CD14-positive monocyte (primary cell): ENCODE results near the gene MYO1D. TPM values are rescaled to one million over a fixed set of nuclear protein-coding genes. Genes with fewer than 3 reads are reported as not detected.

Experiments used
- DNase-seq, 3 donors: peaks; one replicate each; pipeline ENCODE4 v3.0.0-alpha.2; 2011 to 2022
- H2AFZ ChIP-seq: 2 replicates; pipeline ENCODE4 v1.6.0; 2012; ENCODE audit warnings: mild to moderate bottlenecking, low read depth, low read length, inconsistent platforms; ENCODE audit not compliant: insufficient read depth, poor library complexity, severe bottlenecking
- H3K27ac ChIP-seq, 2 donors: 1 replicate in 1 of 2; 2 replicates in 1 of 2; pipeline ENCODE4 v1.5.1; 2012 to 2013; ENCODE audit warnings: low read length in 2 of 2, control low read depth in 1 of 2, inconsistent platforms in 1 of 2, low read depth in 1 of 2, mild to moderate bottlenecking in 1 of 2
- H3K27me3 ChIP-seq, 2 donors: one replicate each; pipeline versions ENCODE4 v1.6.0 to v1.6.1; 2011 to 2013; ENCODE audit warnings: low read length in 2 of 2; ENCODE audit not compliant: control insufficient read depth in 2 of 2, insufficient read depth in 2 of 2
- H3K36me3 ChIP-seq, 2 donors: replicated peaks in 1 of 2; 1 replicate in 1 of 2; 2 replicates in 1 of 2; pipeline versions ENCODE4 v1.5.1 to v1.6.1; 2012 to 2013; ENCODE audit warnings: low read length in 2 of 2, control low read depth in 1 of 2, inconsistent platforms in 1 of 2, mild to moderate bottlenecking in 1 of 2; ENCODE audit not compliant: insufficient read depth in 2 of 2, control insufficient read depth in 1 of 2
- H3K4me1 ChIP-seq, 2 donors: 1 replicate in 1 of 2; 2 replicates in 1 of 2; pipeline versions ENCODE4 v1.5.1 to v1.6.1; 2012 to 2013; ENCODE audit warnings: low read length in 2 of 2, control low read depth in 1 of 2, inconsistent platforms in 1 of 2, mild to moderate bottlenecking in 1 of 2, moderate library complexity in 1 of 2; ENCODE audit not compliant: insufficient read depth in 2 of 2, control insufficient read depth in 1 of 2
- H3K4me2 ChIP-seq: replicated peaks from 2 replicates; pipeline ENCODE3; 2012; ENCODE audit warnings: low read length, moderate library complexity, mild to moderate bottlenecking; ENCODE audit not compliant: poor library complexity, severe bottlenecking; ENCODE audit errors: extremely low read depth
- H3K4me3 ChIP-seq, 3 experiments: fragments of 200-600 bp in 1 of 3; sonication (generic) in 1 of 3; replicated peaks in 1 of 3; 1 replicate in 2 of 3; 2 replicates in 1 of 3; pipeline ENCODE4 v1.5.1; 2011 to 2013; ENCODE audit warnings: low read length in 3 of 3, mild to moderate bottlenecking in 3 of 3, control low read depth in 2 of 3, low read depth in 2 of 3, inconsistent platforms in 1 of 3, moderate library complexity in 1 of 3
- H3K79me2 ChIP-seq: 2 replicates; pipeline ENCODE4 v1.6.0; 2012; ENCODE audit warnings: mild to moderate bottlenecking, control low read depth, inconsistent platforms, low read length, moderate library complexity; ENCODE audit not compliant: insufficient read depth
- H3K9ac ChIP-seq: 2 replicates; pipeline ENCODE4 v1.6.0; 2017; ENCODE audit warnings: low read length, mild to moderate bottlenecking; ENCODE audit not compliant: insufficient read depth, poor library complexity, severe bottlenecking
- H3K9me3 ChIP-seq, 2 donors: replicated peaks in 1 of 2; 1 replicate in 1 of 2; 2 replicates in 1 of 2; pipeline versions ENCODE4 v1.5.1 to v1.6.1; 2012 to 2013; ENCODE audit warnings: low read length in 2 of 2, control low read depth in 1 of 2; ENCODE audit not compliant: control insufficient read depth in 1 of 2, insufficient read depth in 1 of 2
- H4K20me1 ChIP-seq: 2 replicates; pipeline ENCODE4 v1.6.0; 2012; ENCODE audit warnings: mild to moderate bottlenecking, low read length, control low read depth, moderate library complexity; ENCODE audit not compliant: insufficient read depth
- H3K27ac Mint-ChIP-seq, 7 donors: one replicate each; pipeline ENCODE4 v1.8.0; 2020; ENCODE audit warnings: mild to moderate bottlenecking in 7 of 7, mixed read lengths in 7 of 7, moderate library complexity in 6 of 7, inconsistent platforms in 2 of 7
- H3K27me3 Mint-ChIP-seq, 3 donors: one replicate each; pipeline ENCODE4 v1.8.0; 2021 to 2022; ENCODE audit warnings: low read depth in 3 of 3, mild to moderate bottlenecking in 3 of 3, mixed read lengths in 3 of 3, moderate library complexity in 3 of 3, inconsistent platforms in 1 of 3
- H3K36me3 Mint-ChIP-seq, 2 donors: one replicate each; pipeline ENCODE4 v1.8.0; 2020; ENCODE audit warnings: mixed read lengths in 2 of 2, inconsistent platforms in 1 of 2, mild to moderate bottlenecking in 1 of 2
- H3K4me1 Mint-ChIP-seq: one replicate; pipeline ENCODE4 v1.8.0; 2020; ENCODE audit warnings: mild to moderate bottlenecking, mixed read lengths
- H3K4me3 Mint-ChIP-seq, 2 donors: one replicate each; pipeline ENCODE4 v1.8.0; 2020; ENCODE audit warnings: mild to moderate bottlenecking in 2 of 2, mixed read lengths in 2 of 2, moderate library complexity in 1 of 2
- H3K9me3 Mint-ChIP-seq, 7 donors: one replicate each; pipeline ENCODE4 v1.8.0; 2020 to 2022; ENCODE audit warnings: mixed read lengths in 7 of 7, mild to moderate bottlenecking in 6 of 7, moderate library complexity in 6 of 7, inconsistent platforms in 2 of 7
- WGBS: methylation state at CpG from one replicate; pipeline ENCODE4 v1.1.5; 2013; ENCODE audit warnings: missing lambda C conversion rate; ENCODE audit not compliant: insufficient coverage; 5-methylcytosine and 5-hydroxymethylcytosine counted together
- intact Hi-C, 2 donors: fragments of 100-400 bp; cut with micrococcal nuclease; formaldehyde crosslinking; loops; one replicate each; pipeline versions ENCODE4 v1.15.0 to v1.15.1; 2023
- polyA plus RNA-seq, 3 donors: library from polyadenylated mRNA; depleted of rRNA in 1 of 3; unstranded in 2 of 3; stranded (reverse) in 1 of 3; fragments of 300-500 nt in 2 of 3; fragments of >200 nt in 1 of 3; fragmentation: Illumina TruSeq in 2 of 3; gene quantifications; 1 replicate in 2 of 3; 2 replicates in 1 of 3; pipeline ENCODE4 v1.2.3, GENCODE V29; 2012 to 2021
- TF ChIP-seq, protein P1 (sequence below): fragments of 200-600 bp; IDR thresholded peaks from one replicate; pipeline ENCODE4 v1.8.0; 2022; ENCODE audit warnings: antibody characterized with exemption, mild to moderate bottlenecking

Gene MYO1D
- polyA plus RNA-seq, 3 donors, result 0.22 to 0.39 (median 0.26) TPM

DNA sequence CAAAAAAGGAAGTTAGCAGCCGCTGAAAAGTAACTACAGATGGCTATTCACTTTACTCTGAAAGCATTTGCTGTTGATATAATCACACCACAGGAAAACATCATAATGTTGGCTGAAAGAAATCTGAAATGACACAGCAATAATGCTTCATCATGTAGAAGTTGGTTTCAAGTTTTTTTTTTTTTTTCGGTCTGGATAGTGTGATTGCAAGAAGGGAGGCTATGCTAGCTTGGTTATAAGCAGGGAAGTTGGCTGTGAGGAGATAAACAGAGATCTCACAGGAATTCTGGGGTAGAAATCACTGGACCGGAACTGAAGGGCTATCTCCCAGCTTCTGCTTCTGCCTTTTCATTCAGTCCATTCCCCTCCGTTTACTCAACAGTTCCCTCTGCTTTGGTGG lies 57.9 kb downstream of the MYO1D start:
- H3K4me3 Mint-ChIP-seq, result peak overlapping the region in 1 of 2 donors; percentile 1
- peak overlapping the region in 1 of 7 donors; percentile 4 for H3K27ac Mint-ChIP-seq
- no peak for DNase-seq
- no peaks in the 10 kb centered on the region for H3K9me3 ChIP-seq
- H3K9me3 Mint-ChIP-seq, result peaks cover 0 to 3% (median 0%) of the 10 kb centered on the region in 7 donors
- TF ChIP-seq, protein P1, sequence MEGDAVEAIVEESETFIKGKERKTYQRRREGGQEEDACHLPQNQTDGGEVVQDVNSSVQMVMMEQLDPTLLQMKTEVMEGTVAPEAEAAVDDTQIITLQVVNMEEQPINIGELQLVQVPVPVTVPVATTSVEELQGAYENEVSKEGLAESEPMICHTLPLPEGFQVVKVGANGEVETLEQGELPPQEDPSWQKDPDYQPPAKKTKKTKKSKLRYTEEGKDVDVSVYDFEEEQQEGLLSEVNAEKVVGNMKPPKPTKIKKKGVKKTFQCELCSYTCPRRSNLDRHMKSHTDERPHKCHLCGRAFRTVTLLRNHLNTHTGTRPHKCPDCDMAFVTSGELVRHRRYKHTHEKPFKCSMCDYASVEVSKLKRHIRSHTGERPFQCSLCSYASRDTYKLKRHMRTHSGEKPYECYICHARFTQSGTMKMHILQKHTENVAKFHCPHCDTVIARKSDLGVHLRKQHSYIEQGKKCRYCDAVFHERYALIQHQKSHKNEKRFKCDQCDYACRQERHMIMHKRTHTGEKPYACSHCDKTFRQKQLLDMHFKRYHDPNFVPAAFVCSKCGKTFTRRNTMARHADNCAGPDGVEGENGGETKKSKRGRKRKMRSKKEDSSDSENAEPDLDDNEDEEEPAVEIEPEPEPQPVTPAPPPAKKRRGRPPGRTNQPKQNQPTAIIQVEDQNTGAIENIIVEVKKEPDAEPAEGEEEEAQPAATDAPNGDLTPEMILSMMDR, result no peak
- no peaks in the 10 kb centered on the region for H3K36me3 ChIP-seq
- H3K4me2 ChIP-seq, result no peak overlapping the region
- no peak overlapping the region for H2AFZ ChIP-seq
- 0% methylated on average over 2 of the region's 4 CpGs for WGBS
- peaks cover 0 to 4% of the 10 kb centered on the region in 2 donors for H3K4me1 ChIP-seq
- no peak overlapping the region for H3K9ac ChIP-seq
- H3K79me2 ChIP-seq, result no peaks in the 10 kb centered on the region
- H3K4me1 Mint-ChIP-seq, result peaks cover 30% of the 10 kb centered on the region
- H3K4me3 ChIP-seq, result no peak overlapping the region
- intact Hi-C loops, result no loop called here
- H3K36me3 Mint-ChIP-seq, result no peaks in the 10 kb centered on the region
- peaks cover 9 to 12% of the 10 kb centered on the region in 2 donors for H3K27me3 ChIP-seq
- no peaks in the 10 kb centered on the region for H4K20me1 ChIP-seq
- no peak overlapping the region for H3K27ac ChIP-seq
- peaks cover 13 to 24% (median 15%) of the 10 kb centered on the region in 3 donors for H3K27me3 Mint-ChIP-seq

DNA sequence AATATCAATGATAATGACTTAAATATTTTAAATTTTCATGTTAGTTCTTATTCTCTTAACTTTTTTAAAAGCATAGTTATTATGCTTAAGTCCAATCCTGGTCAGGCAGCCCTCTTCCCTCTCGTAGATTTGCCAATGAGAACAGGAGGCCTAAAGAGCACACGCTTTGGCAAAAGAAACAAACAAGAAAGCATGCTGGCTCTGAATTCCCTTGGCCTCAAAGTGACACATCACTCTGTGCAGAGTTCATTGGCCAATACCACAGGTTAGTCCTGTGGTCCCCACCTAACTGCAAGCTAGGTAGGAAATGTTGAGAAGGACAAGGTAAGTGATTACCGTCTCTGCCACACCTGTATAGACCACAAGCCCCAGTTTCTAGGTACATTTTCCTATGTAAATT lies 61.5 kb downstream of the MYO1D start:
- 100% methylated on average over 2 of the region's 3 CpGs for WGBS
- H3K9me3 Mint-ChIP-seq, result peaks cover 0 to 3% (median 0%) of the 10 kb centered on the region in 7 donors
- no peak overlapping the region for H3K4me3 Mint-ChIP-seq
- Histone ChIP-seq H2AFZ (no peak overlapping the region), H3K79me2 (no peaks in the 10 kb centered on the region), H3K9me3 (no peaks in the 10 kb centered on the region), H3K4me2 (no peak overlapping the region), H4K20me1 (no peaks in the 10 kb centered on the region), H3K4me1 (peaks cover 0 to 4% of the 10 kb centered on the region in 2 donors), H3K9ac (no peak overlapping the region), H3K4me3 (no peak overlapping the region), H3K36me3 (no peaks in the 10 kb centered on the region), H3K27ac (no peak overlapping the region), H3K27me3 (no peaks in the 10 kb centered on the region)
- TF ChIP-seq, protein P1, result no peak
- H3K27ac Mint-ChIP-seq, result no peak overlapping the region
- H3K27me3 Mint-ChIP-seq, result peaks cover 0 to 4% (median 3%) of the 10 kb centered on the region in 3 donors
- DNase-seq, result no peak
- peaks cover 31% of the 10 kb centered on the region for H3K4me1 Mint-ChIP-seq
- intact Hi-C loops, result no loop called here
- H3K36me3 Mint-ChIP-seq, result no peaks in the 10 kb centered on the region
